SK-N-SH treated with all-trans-retinoic acid at 6 μM for 48 hours (cell line): Measurements from ENCODE around the gene TTC31.

Source experiments
- ATAC-seq: fragments of 200-7000 bp; cut with Tn5 transposase; 3 replicates; pipeline ENCODE4 v1.9.1; 2020; ENCODE audit warnings: mild to moderate bottlenecking, moderate library complexity
- ARNTL ChIP-seq: fragments of 450-650 bp; formaldehyde crosslinking; IDR thresholded peaks from 2 replicates; pipeline ENCODE4 v1.5.0; 2020; ENCODE audit warnings: low read depth, mild to moderate bottlenecking, moderate library complexity, borderline replicate concordance
- BACH2 ChIP-seq: fragments of 250-450 bp; sonication (Bioruptor Pico); IDR thresholded peaks from 2 replicates; pipeline ENCODE4 v1.9.0; 2021; ENCODE audit warnings: mild to moderate bottlenecking, borderline replicate concordance
- CREB5 ChIP-seq: fragments of 250-450 bp; sonication (Bioruptor Pico); IDR thresholded peaks from 2 replicates; pipeline ENCODE4 v1.5.1; 2020; ENCODE audit warnings: low read depth, mild to moderate bottlenecking, moderate library complexity
- CSDC2 ChIP-seq: fragments of 250-450 bp; sonication (Bioruptor Pico); IDR thresholded peaks from 2 replicates; pipeline ENCODE4 v1.5.0; 2020; ENCODE audit warnings: mild to moderate bottlenecking, moderate library complexity
- CSRNP3 ChIP-seq: fragments of 250-450 bp; sonication (Bioruptor Pico); IDR thresholded peaks from 2 replicates; pipeline ENCODE4 v1.5.1; 2021; ENCODE audit warnings: mild to moderate bottlenecking, moderate library complexity
- ESRRG ChIP-seq: fragments of 250-450 bp; sonication (Bioruptor Pico); IDR thresholded peaks from 2 replicates; pipeline ENCODE4 v1.6.1; 2021; ENCODE audit warnings: mild to moderate bottlenecking
- GLIS3 ChIP-seq: fragments of 250-450 bp; sonication (Bioruptor Pico); IDR thresholded peaks from 2 replicates; pipeline ENCODE4 v1.5.0; 2020; ENCODE audit warnings: mild to moderate bottlenecking, moderate library complexity
- ISL1 ChIP-seq: fragments of 250-450 bp; sonication (Bioruptor Pico); IDR thresholded peaks from 2 replicates; pipeline ENCODE4 v2.1.2; 2022; ENCODE audit warnings: mild to moderate bottlenecking, moderate library complexity
- OSR1 ChIP-seq: fragments of 250-450 bp; sonication (Bioruptor Pico); IDR thresholded peaks from 2 replicates; pipeline ENCODE4 v1.8.0; 2022; ENCODE audit warnings: moderate library complexity, mild to moderate bottlenecking, inconsistent platforms
- PATZ1 ChIP-seq: fragments of 250-450 bp; sonication (Bioruptor Pico); IDR thresholded peaks from 2 replicates; pipeline ENCODE4 v1.8.0; 2020; ENCODE audit warnings: mild to moderate bottlenecking, moderate library complexity, borderline replicate concordance
- PPARA ChIP-seq: fragments of 250-450 bp; sonication (Bioruptor Pico); IDR thresholded peaks from 2 replicates; pipeline ENCODE4 v1.5.0; 2020; ENCODE audit warnings: mild to moderate bottlenecking, borderline replicate concordance
- RARB ChIP-seq: fragments of 250-450 bp; sonication (Bioruptor Pico); IDR thresholded peaks from 2 replicates; pipeline ENCODE4 v1.8.0; 2021; ENCODE audit warnings: mild to moderate bottlenecking, moderate library complexity
- TCF4 ChIP-seq: fragments of 250-450 bp; sonication (Bioruptor Pico); IDR thresholded peaks from 2 replicates; pipeline ENCODE4 v1.8.0; 2021; ENCODE audit warnings: mild to moderate bottlenecking, moderate library complexity, borderline replicate concordance
- TSHZ2 ChIP-seq: fragments of 250-450 bp; sonication (Bioruptor Pico); IDR thresholded peaks from 2 replicates; pipeline ENCODE4 v1.5.0; 2020; ENCODE audit warnings: mild to moderate bottlenecking, moderate library complexity
- ZC3H10 ChIP-seq: fragments of 250-450 bp; sonication (Bioruptor Pico); IDR thresholded peaks from 2 replicates; pipeline ENCODE4 v1.5.1; 2021; ENCODE audit warnings: mild to moderate bottlenecking, moderate library complexity
- ZFP30 ChIP-seq: fragments of 450-650 bp; formaldehyde crosslinking; IDR thresholded peaks from 2 replicates; pipeline ENCODE4 v1.5.0; 2022; ENCODE audit warnings: mild to moderate bottlenecking, moderate library complexity
- ZNF565 ChIP-seq: fragments of 450-650 bp; formaldehyde crosslinking; conservative IDR thresholded peaks from 2 replicates; pipeline ENCODE4 v1.5.0; 2020; ENCODE audit warnings: low read depth, mild to moderate bottlenecking, moderate library complexity
- ZNF8 ChIP-seq: fragments of 450-650 bp; formaldehyde crosslinking; IDR thresholded peaks from 2 replicates; pipeline ENCODE4 v1.5.0; 2020; ENCODE audit warnings: mild to moderate bottlenecking, moderate library complexity

TTC31 gene

GRCh38 chr2:74454654-74455511, 28.0 kb upstream of the TTC31 start, which contains the start of gene INO80B:
Gene INO80B (plus strand): TSS chr2:74455087. CDS start chr2:74455117, 30 bp downstream.
- peak; percentile 53 for ATAC-seq
- TF ChIP-seq ZFP30 (CRISPR knock-in tag) (no peak), PPARA (no peak), ESRRG (CRISPR knock-in tag) (no peak), TCF4 (CRISPR knock-in tag) (no peak), CSDC2 (no peak), ISL1 (no peak), ARNTL (CRISPR knock-in tag) (no peak), OSR1 (CRISPR knock-in tag) (no peak), CREB5 (CRISPR knock-in tag) (no peak), BACH2 (no peak), PATZ1 (CRISPR knock-in tag) (no peak), ZNF565 (no peak), CSRNP3 (CRISPR knock-in tag) (no peak), ZNF8 (CRISPR knock-in tag) (no peak)

GRCh38 chr2:74457129-74457548, 25.7 kb upstream of the TTC31 start:
- ATAC-seq = peak; percentile 9
- TF ChIP-seq GLIS3 (CRISPR knock-in tag) = no peak
- no peak for TF ChIP-seq CREB5 (CRISPR knock-in tag)
- TF ChIP-seq ZC3H10 = no peak
- TF ChIP-seq ZFP30 (CRISPR knock-in tag) = no peak
- no peak for TF ChIP-seq ZNF565
- TF ChIP-seq ISL1 = no peak

- 0 out of 2 replicates have a peak, but pooled peaks have one; percentile 53 for TF ChIP-seq GLIS3 (CRISPR knock-in tag)
- TF ChIP-seq TSHZ2 (CRISPR knock-in tag) = no peak
- no peak for TF ChIP-seq ISL1
- no peak for TF ChIP-seq PPARA
- no peak for TF ChIP-seq ZFP30 (CRISPR knock-in tag)
- peak; percentile 9; the same call in 1 of the 2 replicates for TF ChIP-seq TCF4 (CRISPR knock-in tag)
- TF ChIP-seq ZC3H10 = no peak
- no peak for TF ChIP-seq ZNF565
- TF ChIP-seq BACH2 = no peak
- TF ChIP-seq RARB (CRISPR knock-in tag) = no peak
- peak; percentile 10 for ATAC-seq
Observed at GRCh38 chr2:74457549-74458131, 25.2 kb upstream of the TTC31 start.
